PC-9 (cell line): ENCODE data around the gene QRICH2. TPM values are rescaled to one million over a fixed set of nuclear protein-coding genes. Genes with fewer than 3 reads are reported as not detected.
A peak's percentile ranks its signal among the peaks of the same experiment; 100 is the strongest.

Source experiments
- BruUV-seq: library from RNA; stranded (reverse); fragments of 400-500 nt; replicated peaks from 2 replicates; lab custom pipeline; 2021; lab: Mats Ljungman, UMichigan
- CTCF ChIA-PET: fragments of 300-600 bp; sonication (Branson Sonifier 250); formaldehyde crosslinking; loops from one replicate; lab custom pipeline; 2022; ENCODE audit warnings: antibody characterized with exemption; lab: Charles Lee
- POLR2A ChIA-PET: fragments of 300-600 bp; sonication (Branson Sonifier 250); formaldehyde crosslinking; loops from one replicate; lab custom pipeline; 2022; ENCODE audit warnings: antibody characterized with exemption; ENCODE audit not compliant: unreplicated experiment; lab: Charles Lee
- DNase-seq, 2 experiments: peaks; one replicate each; pipeline versions ENCODE4 v3.0.0 to v3.0.0-alpha.2; 2015 to 2022; ENCODE audit warnings: mixed read lengths in 1 of 2
- H2AFZ ChIP-seq: fragments of 200-600 bp; sonication (generic); 2 replicates; pipeline ENCODE4 v1.8.1; 2017; ENCODE audit warnings: antibody characterized with exemption
- H3F3A ChIP-seq: fragments of 200-600 bp; sonication (generic); 2 replicates; pipeline ENCODE4 v1.8.1; 2017; ENCODE audit warnings: antibody characterized with exemption, mild to moderate bottlenecking, low read depth; ENCODE audit not compliant: insufficient read depth
- H3K27ac ChIP-seq: fragments of 200-600 bp; sonication (generic); 2 replicates; pipeline ENCODE4 v1.6.1; 2016; ENCODE audit warnings: mixed run types
- H3K27me3 ChIP-seq: fragments of 200-600 bp; sonication (generic); 2 replicates; pipeline ENCODE4 v1.6.1; 2016; ENCODE audit warnings: low read depth, mixed run types; ENCODE audit not compliant: insufficient read depth
- H3K36me3 ChIP-seq: fragments of 200-600 bp; sonication (generic); 2 replicates; pipeline ENCODE4 v1.6.1; 2016; ENCODE audit warnings: low read depth, mixed run types
- H3K4me1 ChIP-seq: fragments of 200-600 bp; sonication (generic); replicated peaks from 2 replicates; pipeline ENCODE4 v1.6.1; 2016; ENCODE audit warnings: mixed run types; ENCODE audit not compliant: insufficient read depth
- H3K4me2 ChIP-seq: fragments of 200-600 bp; sonication (generic); 2 replicates; pipeline ENCODE4 v1.6.1; 2017; ENCODE audit warnings: mixed run types
- H3K4me3 ChIP-seq: fragments of 200-600 bp; sonication (generic); 2 replicates; pipeline ENCODE4 v1.6.1; 2016; ENCODE audit warnings: mixed run types
- H3K79me2 ChIP-seq: fragments of 200-600 bp; sonication (generic); 2 replicates; pipeline ENCODE4 v1.6.1; 2017; ENCODE audit warnings: low read depth, mixed run types
- H3K9me2 ChIP-seq: fragments of 200-600 bp; sonication (generic); 2 replicates; pipeline ENCODE4 v1.8.1; 2017; ENCODE audit warnings: mild to moderate bottlenecking; ENCODE audit not compliant: insufficient read depth
- H3K9me3 ChIP-seq: fragments of 200-600 bp; sonication (generic); 2 replicates; pipeline ENCODE4 v1.8.1; 2016; ENCODE audit warnings: low read depth; ENCODE audit not compliant: insufficient read depth
- H4K20me1 ChIP-seq: fragments of 200-600 bp; sonication (generic); 2 replicates; pipeline ENCODE4 v1.8.1; 2017; ENCODE audit not compliant: insufficient read depth
- EZH2 ChIP-seq: fragments of 200-600 bp; sonication (generic); IDR thresholded peaks from 2 replicates; pipeline ENCODE4 v1.8.0; 2017; ENCODE audit warnings: antibody characterized with exemption, low read depth
- intact Hi-C: fragments of 100-400 bp; cut with micrococcal nuclease; formaldehyde crosslinking; loops from one replicate; pipeline ENCODE4 v1.10.0; 2022; ENCODE audit not compliant: unreplicated experiment
- total RNA-seq: library from RNA; stranded (reverse); gene quantifications from 2 replicates; pipeline ENCODE4 v1.2.3, GENCODE V29; 2021
- TF ChIP-seq, protein P1 (sequence below): fragments of 200-600 bp; sonication (generic); conservative IDR thresholded peaks from 2 replicates; pipeline ENCODE4 v1.6.1; 2017; ENCODE audit warnings: mixed run types, antibody characterized with exemption, mild to moderate bottlenecking, moderate library complexity

The QRICH2 gene
- total RNA-seq, 1 experiment from 2014 or later = 3.3 TPM

DNA sequence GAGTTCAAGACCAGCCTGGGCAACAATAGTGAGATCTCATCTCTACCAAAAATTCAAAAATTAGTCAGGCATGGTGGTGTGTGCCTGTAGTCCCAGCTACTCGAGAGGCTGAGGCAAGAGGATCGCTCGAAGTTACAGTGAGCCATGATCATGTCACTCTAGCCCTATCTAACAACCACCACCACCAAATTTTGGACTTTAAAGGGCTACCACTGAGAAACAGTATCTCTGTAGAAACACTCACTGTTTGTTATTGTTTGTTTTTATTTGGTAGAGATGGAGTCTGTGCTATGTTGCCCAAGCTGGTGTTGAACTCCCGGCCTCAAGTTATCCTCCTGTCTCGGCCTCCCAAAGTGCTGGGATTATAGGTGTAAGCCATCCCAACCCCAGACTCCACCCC is 44.2 kb downstream of the QRICH2 start:
- H2AFZ ChIP-seq = no peak overlapping the region
- no peak for DNase-seq
- H3K27ac ChIP-seq = peak overlapping the region; percentile 88
- peaks cover 33% of the 10 kb centered on the region for H3K79me2 ChIP-seq
- POLR2A ChIA-PET = interaction anchor here (0.6 to 0.7 kb wide), 2 partner anchors 237 to 409 kb away, joined by 3 read pairs; partner anchors contain the start of genes RHBDF2 and WBP2
- intact Hi-C loops = loop anchor here (1.0 to 2.0 kb wide), 3 partner anchors 51 to 213 kb away; no protein-coding TSS in a partner anchor
- peak overlapping the region; percentile 89 for H3K4me2 ChIP-seq
- peaks cover 74% of the 10 kb centered on the region for H3K4me1 ChIP-seq
- no peak overlapping the region; the same call in 1 of the 2 replicates for H3K4me3 ChIP-seq
- TF ChIP-seq EZH2 = no peak
- TF ChIP-seq, protein P1, sequence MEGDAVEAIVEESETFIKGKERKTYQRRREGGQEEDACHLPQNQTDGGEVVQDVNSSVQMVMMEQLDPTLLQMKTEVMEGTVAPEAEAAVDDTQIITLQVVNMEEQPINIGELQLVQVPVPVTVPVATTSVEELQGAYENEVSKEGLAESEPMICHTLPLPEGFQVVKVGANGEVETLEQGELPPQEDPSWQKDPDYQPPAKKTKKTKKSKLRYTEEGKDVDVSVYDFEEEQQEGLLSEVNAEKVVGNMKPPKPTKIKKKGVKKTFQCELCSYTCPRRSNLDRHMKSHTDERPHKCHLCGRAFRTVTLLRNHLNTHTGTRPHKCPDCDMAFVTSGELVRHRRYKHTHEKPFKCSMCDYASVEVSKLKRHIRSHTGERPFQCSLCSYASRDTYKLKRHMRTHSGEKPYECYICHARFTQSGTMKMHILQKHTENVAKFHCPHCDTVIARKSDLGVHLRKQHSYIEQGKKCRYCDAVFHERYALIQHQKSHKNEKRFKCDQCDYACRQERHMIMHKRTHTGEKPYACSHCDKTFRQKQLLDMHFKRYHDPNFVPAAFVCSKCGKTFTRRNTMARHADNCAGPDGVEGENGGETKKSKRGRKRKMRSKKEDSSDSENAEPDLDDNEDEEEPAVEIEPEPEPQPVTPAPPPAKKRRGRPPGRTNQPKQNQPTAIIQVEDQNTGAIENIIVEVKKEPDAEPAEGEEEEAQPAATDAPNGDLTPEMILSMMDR = no peak
- H3K9me3 ChIP-seq = no peaks in the 10 kb centered on the region
- H3K27me3 ChIP-seq = no peaks in the 10 kb centered on the region
- CTCF ChIA-PET = interaction anchor here (0.6 kb wide), 3 partner anchors 11 to 131 kb away, joined by 3 to 6 read pairs (median 3); no protein-coding TSS in a partner anchor
- BruUV-seq = no TSS peak
- H3F3A ChIP-seq = peaks cover 39% of the 10 kb centered on the region
- H4K20me1 ChIP-seq = no peaks in the 10 kb centered on the region; the same call in 1 of the 2 replicates
- H3K9me2 ChIP-seq = no peaks in the 10 kb centered on the region
- no peaks in the 10 kb centered on the region for H3K36me3 ChIP-seq

DNA sequence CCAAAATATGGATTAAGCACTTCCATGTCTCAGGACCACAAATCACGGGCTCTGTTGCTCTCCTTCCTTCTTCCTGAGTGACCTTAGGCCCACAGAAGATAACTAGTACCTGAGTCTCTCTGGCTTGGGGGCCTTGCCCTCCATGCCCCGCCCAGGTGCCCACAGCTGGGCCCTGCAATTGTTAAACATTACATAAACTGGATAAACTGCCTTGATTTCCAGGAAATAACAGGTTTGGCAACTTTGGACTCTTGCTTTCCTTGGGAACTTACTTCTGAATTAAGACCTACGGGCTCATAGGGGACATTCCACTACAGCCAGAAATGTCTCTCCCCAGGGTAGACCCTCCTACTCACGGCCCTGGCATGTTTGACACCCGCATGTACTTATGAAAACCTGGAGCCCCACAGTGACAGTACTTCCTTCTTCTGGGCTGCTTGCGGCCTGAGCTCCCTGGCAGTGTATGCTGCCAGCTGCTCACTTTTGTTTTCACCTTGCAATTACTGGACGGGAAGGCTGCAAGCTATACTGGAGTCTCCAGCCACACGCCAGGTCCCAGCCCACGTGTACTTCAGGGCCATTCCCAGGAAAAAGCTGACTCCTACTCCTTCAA is 45.2 kb downstream of the QRICH2 start:
- Histone ChIP-seq H3K27me3 (no peaks in the 10 kb centered on the region), H3K4me3 (peak overlapping the region; percentile 12; the same call in 1 of the 2 replicates), H3K27ac (peak overlapping the region; percentile 88), H3K36me3 (no peaks in the 10 kb centered on the region), H3F3A (peaks cover 46% of the 10 kb centered on the region), H3K4me2 (peak overlapping the region; percentile 89), H3K9me2 (no peaks in the 10 kb centered on the region), H2AFZ (no peak overlapping the region), H4K20me1 (no peaks in the 10 kb centered on the region), H3K79me2 (peaks cover 22% of the 10 kb centered on the region), H3K9me3 (no peaks in the 10 kb centered on the region), H3K4me1 (peaks cover 75% of the 10 kb centered on the region)
- TF ChIP-seq, protein P1 = no peak
- no peak for TF ChIP-seq EZH2
- ChIA-PET POLR2A (interaction anchor here (0.9 kb wide), 1 partner anchor 483 kb away, joined by 6 read pairs; no protein-coding TSS in a partner anchor), CTCF (interaction anchor here (0.5 to 1.6 kb wide), 5 partner anchors 17 to 308 kb away, joined by 3 to 5 read pairs (median 4); no protein-coding TSS in a partner anchor)
- BruUV-seq = no TSS peak
- intact Hi-C loops = loop anchor here (1.0 to 2.0 kb wide), 3 partner anchors 11 to 130 kb away; no protein-coding TSS in a partner anchor
- peak; percentile 70 to 97 for DNase-seq

DNA sequence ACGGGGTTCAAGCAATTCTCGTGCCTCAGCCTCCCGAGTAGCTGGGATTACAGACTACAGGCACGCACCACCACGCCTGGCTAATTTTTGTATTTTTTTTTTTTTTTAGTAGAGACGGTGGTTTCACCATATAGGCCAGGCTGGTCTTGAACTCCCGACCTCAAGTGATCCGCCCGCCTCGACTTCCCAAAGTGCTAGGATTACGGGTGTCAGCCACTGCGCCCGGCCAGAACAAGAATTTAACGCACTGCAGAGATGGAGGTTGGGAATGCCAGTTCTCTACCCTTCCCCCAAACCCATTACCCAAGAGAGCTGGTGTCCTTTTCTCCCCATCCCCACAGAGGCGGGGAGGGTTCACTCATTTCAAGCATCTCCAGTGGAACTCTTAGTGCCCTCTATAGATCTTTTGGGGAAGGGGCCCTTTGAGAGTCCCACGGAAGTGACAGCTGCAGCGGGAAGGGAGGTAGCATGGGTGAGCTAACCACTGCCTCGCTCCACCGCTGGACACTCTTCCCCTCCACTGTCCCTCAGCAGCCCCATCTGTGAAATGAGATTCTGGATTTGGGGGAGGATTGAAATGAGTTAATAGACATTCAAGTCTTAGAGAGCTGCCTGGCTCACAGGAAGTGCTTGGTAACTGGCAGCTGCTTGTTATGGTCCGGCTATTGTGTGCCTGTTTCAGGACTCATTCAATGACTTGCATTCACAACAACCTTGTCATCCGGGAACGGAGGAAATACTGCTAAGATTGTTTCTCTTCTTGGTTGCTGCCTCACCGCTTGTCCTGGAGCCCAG is 46.5 kb downstream of the QRICH2 start:
- Histone ChIP-seq H3F3A (peaks cover 46% of the 10 kb centered on the region), H3K9me2 (no peaks in the 10 kb centered on the region), H2AFZ (no peak overlapping the region), H3K4me3 (no peak overlapping the region), H3K4me1 (peaks cover 64% of the 10 kb centered on the region), H3K9me3 (no peaks in the 10 kb centered on the region), H3K36me3 (no peaks in the 10 kb centered on the region), H3K79me2 (peaks cover 10% of the 10 kb centered on the region), H3K27me3 (no peaks in the 10 kb centered on the region), H4K20me1 (no peaks in the 10 kb centered on the region), H3K4me2 (peak overlapping the region; percentile 89), H3K27ac (peak overlapping the region; percentile 88)
- ChIA-PET POLR2A (interaction anchor here (0.6 kb wide), 1 partner anchor 261 kb away, joined by 3 read pairs; no protein-coding TSS in a partner anchor), CTCF (interaction anchor here (1.6 kb wide), 1 partner anchor 18 kb away, joined by 5 read pairs; no protein-coding TSS in a partner anchor)
- TF ChIP-seq EZH2 = no peak
- TF ChIP-seq, protein P1 = no peak
- DNase-seq = no peak
- intact Hi-C loops = loop anchor here (1.0 to 2.0 kb wide), 3 partner anchors 9 to 129 kb away; no protein-coding TSS in a partner anchor
- no TSS peak for BruUV-seq
